K562 treated with DMSO at 1 percent for 48 hours (cell line): ENCODE results near the gene RNF157. TPM values are rescaled to one million over a fixed set of nuclear protein-coding genes. Genes with fewer than 3 reads are reported as not detected.

ENCODE experiments used
- total RNA-seq: library from RNA; unstranded; fragments of 300-600 nt; gene quantifications from 2 replicates; pipeline ENCODE4 v1.2.3, GENCODE V29; 2022; ENCODE audit warnings: low replicate concordance; ENCODE audit errors: extremely low read depth

The RNF157 gene
- total RNA-seq, result not detected in 2 replicates

DNA sequence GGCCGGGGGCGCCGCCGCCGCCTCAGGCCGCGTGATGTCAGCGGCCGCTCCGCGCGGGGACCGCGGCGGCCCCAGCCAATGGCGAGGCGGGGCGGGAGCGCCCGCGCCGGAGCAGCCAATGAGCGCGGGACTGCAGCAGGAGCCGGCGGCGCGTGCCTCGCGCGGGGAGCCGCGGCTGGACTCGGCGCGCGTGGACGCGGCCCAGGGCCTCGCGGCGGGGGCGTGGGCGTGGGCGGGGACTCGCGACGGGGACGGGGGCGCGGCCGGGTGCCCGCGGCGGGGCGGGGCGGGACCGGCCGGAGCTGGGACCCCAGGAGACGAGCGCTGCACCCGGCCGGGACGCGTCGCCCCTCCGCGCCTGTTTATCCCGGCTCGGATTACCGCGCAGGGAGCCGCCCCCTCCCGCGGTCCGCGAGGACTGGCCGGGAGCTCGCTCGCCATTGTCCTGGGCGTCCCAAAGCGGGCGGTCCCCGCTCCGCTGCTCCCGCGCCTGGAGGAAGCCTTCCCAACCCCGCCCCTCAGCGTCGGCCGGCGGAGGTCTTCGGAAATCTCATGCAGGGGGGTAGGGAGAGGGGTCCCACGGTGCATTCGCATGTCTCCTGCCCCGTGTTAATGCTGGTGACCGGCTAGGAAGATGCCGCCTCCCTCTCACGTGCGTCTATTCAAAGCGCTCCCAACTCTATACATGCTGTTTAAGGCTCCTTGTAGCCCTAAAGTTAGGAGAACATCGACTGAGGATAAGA, at the start of gene RNF157:
Gene RNF157, minus strand, starts transcription at position 33 of the 743 bp plus-strand sequence. CDS start 253 bp downstream, outside the sequence.

DNA sequence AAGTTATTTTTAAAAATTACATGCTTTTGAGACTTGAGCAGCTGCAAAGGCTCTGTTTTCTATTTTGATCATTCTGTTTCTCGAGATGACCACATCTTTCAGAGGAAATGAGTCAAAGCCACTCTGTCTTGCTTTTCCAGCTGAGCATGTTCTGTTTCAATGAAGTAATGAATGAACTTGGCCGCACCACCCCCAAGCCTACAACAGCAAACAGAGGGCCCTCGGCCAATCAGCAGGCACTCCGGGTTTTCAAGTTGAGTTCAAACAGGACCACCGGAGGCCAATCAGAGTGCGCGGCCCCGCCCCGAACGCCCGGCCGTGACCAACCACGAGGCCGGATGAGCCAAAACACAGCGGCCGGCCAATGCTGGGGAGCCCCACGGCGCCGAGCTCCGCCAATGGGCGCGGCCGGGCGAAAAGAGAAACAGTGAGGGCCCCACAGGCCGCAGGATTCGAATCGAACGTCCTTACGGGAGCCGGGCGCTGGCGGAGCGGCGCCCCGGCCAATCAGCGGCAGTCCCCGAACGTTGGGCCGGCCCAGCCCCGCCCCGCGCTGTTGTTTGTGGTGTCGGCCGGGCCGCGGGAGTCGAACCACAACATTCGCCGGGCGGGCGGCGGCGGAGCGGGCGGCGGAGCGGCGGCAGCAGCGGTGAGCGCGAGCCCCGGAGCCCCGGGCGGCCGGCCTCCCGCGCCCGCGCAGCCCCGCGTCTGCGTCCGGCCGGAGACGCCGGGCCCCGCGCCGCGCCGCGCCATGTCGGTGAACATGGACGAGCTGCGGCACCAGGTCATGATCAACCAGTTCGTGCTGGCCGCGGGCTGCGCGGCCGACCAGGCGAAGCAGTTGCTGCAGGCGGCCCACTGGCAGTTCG, 24.7 kb upstream of the RNF157 start, which contains the start of gene UBALD2:
Gene UBALD2, plus strand, starts transcription at position 594 of the 869 bp plus-strand sequence. Its CDS starts 158 bp downstream, at position 752.

DNA sequence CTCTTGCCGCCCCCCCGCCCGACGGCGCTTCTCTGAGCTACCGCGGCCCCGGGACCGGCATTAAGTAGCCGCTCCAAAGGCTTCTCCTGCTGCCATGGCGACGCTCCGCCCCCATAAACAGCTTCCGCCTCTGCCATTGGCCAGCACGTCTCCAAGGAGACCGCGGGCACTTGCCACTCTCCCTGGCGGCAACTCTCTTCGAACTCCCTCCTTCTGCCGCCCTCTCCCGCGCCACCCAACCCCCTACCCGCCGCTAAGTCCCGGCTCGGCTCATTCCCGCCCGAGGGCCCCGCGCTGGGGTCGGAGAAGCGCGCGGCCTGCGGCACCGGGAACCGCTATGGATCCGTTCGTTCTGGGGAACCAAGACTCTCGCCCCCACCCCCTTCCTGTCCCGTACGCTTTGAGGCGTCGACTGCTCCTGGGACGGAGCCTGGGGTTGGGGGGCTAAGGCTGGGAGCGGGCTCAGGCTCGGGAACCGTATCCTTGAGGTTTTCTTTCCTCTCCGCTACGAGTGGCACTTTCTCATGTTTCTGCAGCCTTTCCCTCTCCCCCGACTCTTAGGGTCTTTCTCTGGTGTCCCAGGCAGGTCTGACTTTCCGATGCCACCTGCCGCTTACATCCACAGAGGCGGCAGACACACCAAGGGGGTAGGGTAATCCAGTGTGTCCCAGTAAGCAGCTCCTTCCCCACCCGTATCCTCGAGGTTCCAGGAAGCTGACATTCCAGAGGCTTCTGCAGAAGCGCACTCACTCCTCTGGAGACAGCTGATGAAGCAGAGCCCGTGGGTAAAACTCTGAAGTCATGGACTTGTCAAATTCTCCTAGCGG, 98.9 kb downstream of the RNF157 start, which contains the start of gene FOXJ1:
Gene FOXJ1, minus strand, starts transcription at position 34 of the 827 bp plus-strand sequence. CDS start 850 bp downstream, outside the sequence.

DNA sequence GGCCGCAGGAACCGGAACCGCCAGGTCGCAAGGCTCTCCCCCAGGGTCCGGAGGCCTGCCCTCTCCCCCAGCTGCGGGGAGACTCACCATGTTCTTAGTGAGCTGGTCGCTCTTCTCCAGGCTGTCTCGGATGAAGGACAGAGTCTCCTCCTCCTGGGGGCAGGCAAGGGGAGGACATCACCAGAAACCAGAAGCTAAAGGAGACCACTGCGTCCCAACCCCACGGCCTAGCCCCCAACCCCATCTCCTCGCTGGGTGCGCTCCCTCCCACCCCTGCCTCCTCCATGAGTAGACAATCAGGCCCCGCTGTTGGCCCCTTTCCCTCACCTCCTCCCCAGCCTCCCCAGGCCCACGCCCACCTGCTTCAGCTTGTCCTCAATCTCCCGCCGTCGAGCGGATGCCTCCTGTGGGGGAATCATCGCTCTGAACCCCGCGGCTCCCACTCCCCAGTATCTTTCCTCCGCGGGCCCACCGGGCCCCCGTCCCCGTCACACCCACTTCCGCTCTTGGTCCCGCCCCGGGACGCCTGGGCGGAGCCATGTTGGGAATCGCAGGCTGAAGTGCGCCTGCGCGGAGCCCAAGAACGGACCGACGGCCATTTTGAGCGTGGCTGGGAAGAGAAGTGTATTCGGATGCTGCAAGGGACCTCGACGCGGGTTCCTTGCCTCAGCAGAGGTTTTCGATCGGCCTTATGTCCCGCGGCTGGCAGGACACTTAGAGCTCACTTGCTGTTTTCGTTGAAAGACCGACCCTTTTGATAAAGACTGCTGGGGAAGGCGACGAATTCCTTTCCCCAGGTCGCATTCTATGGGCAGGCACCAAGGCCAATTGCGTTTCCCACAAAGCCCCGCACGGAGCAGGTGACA, 136.8 kb downstream of the RNF157 start, which contains the start of gene EXOC7:
Gene EXOC7, minus strand, starts transcription at position 514 of the 866 bp plus-strand sequence. Its CDS starts 95 bp downstream, at position 419.

Other genes with a start within 250 kb of the RNF157 start
- not detected in 2 replicates for gene CDK3, start 239.6 kb downstream of the RNF157 start, total RNA-seq
- not detected in 2 replicates for gene EVPL, start 213.2 kb downstream of the RNF157 start, total RNA-seq
- gene SRP68, start 168.0 kb downstream of the RNF157 start, total RNA-seq, result not detected in 2 replicates
- gene GALR2, start 165.7 kb downstream of the RNF157 start, total RNA-seq, result not detected in 2 replicates
- not detected in 2 replicates for gene ZACN, start 161.3 kb downstream of the RNF157 start, total RNA-seq
- not detected in 2 replicates for gene EXOC7, start 136.7 kb downstream of the RNF157 start, total RNA-seq
- gene FOXJ1, start 99.2 kb downstream of the RNF157 start, total RNA-seq, result not detected in 2 replicates
- not detected in 2 replicates for gene UBALD2, start 24.9 kb upstream of the RNF157 start, total RNA-seq
- gene QRICH2, start 67.8 kb upstream of the RNF157 start, total RNA-seq, result not detected in 2 replicates
- not detected in 2 replicates for gene PRPSAP1, start 113.4 kb upstream of the RNF157 start, total RNA-seq
- gene SPHK1, start 144.1 kb upstream of the RNF157 start, total RNA-seq, result not detected in 2 replicates
- gene UBE2O, start 212.7 kb upstream of the RNF157 start, total RNA-seq, result not detected in 2 replicates
- not detected in 2 replicates for gene AANAT, start 227.1 kb upstream of the RNF157 start, total RNA-seq